Loucy (cell line): ENCODE measurements around the gene VARS1.

Experiments used
- H2AFZ ChIP-seq: fragments of 200-600 bp; sonication (generic); 2 replicates; pipeline ENCODE4 v1.6.0; 2016; ENCODE audit warnings: antibody characterized with exemption, mild to moderate bottlenecking, low read length, moderate library complexity
- H3F3A ChIP-seq: fragments of 200-600 bp; 2 replicates; pipeline ENCODE4 v1.6.0; 2016; ENCODE audit warnings: antibody characterized with exemption, low read depth, mild to moderate bottlenecking
- H3K27me3 ChIP-seq: fragments of 200-600 bp; sonication (generic); 2 replicates; pipeline ENCODE4 v1.6.1; 2014; ENCODE audit warnings: low read length, mild to moderate bottlenecking; ENCODE audit not compliant: insufficient read depth, poor library complexity, severe bottlenecking
- H3K36me3 ChIP-seq: fragments of 200-600 bp; sonication (generic); 2 replicates; pipeline ENCODE4 v1.6.1; 2016; ENCODE audit warnings: low read length; ENCODE audit not compliant: insufficient read depth
- H3K4me1 ChIP-seq: fragments of 200-600 bp; sonication (generic); 2 replicates; pipeline ENCODE4 v1.5.1; 2014; ENCODE audit warnings: low read length, mild to moderate bottlenecking; ENCODE audit not compliant: insufficient read depth, poor library complexity, severe bottlenecking
- H3K4me2 ChIP-seq: fragments of 200-600 bp; sonication (generic); 2 replicates; pipeline ENCODE4 v1.6.0; 2014; ENCODE audit warnings: antibody characterized with exemption, low read length, low read depth, mild to moderate bottlenecking; ENCODE audit not compliant: poor library complexity, severe bottlenecking
- H3K4me3 ChIP-seq: fragments of 200-600 bp; sonication (generic); 2 replicates; pipeline ENCODE4 v1.5.1; 2014; ENCODE audit warnings: low read length, mild to moderate bottlenecking, mixed read lengths; ENCODE audit not compliant: poor library complexity, severe bottlenecking
- H3K79me2 ChIP-seq: fragments of 200-600 bp; sonication (generic); 2 replicates; pipeline ENCODE4 v1.6.1; 2014; ENCODE audit warnings: low read length; ENCODE audit not compliant: insufficient read depth
- H3K9ac ChIP-seq: fragments of 200-600 bp; sonication (generic); 2 replicates; pipeline ENCODE4 v1.6.0; 2014; ENCODE audit warnings: mild to moderate bottlenecking, low read depth, low read length, moderate library complexity; ENCODE audit not compliant: poor library complexity, severe bottlenecking
- H3K9me2 ChIP-seq: fragments of 200-600 bp; sonication (generic); replicated peaks from 2 replicates; pipeline ENCODE4 v1.6.1; 2016; ENCODE audit warnings: low read depth, low read length, mixed read lengths
- H3K9me3 ChIP-seq: fragments of 200-600 bp; sonication (generic); 2 replicates; pipeline ENCODE4 v1.6.1; 2014; ENCODE audit warnings: mild to moderate bottlenecking, antibody characterized with exemption, low read length, low read depth; ENCODE audit not compliant: insufficient read depth
- H4K20me1 ChIP-seq: fragments of 200-600 bp; sonication (generic); 2 replicates; pipeline ENCODE4 v1.6.0; 2014; ENCODE audit warnings: antibody characterized with exemption, low read length, mild to moderate bottlenecking; ENCODE audit not compliant: insufficient read depth, poor library complexity, severe bottlenecking
- EZH2phosphoT487 ChIP-seq: fragments of 200-600 bp; IDR thresholded peaks from 2 replicates; pipeline ENCODE4 v1.6.1; 2018; ENCODE audit warnings: antibody characterized with exemption, mild to moderate bottlenecking, moderate library complexity, borderline replicate concordance
- TF ChIP-seq, protein P1 (sequence below): fragments of 200-600 bp; sonication (generic); conservative IDR thresholded peaks from 2 replicates; pipeline ENCODE4 v1.5.1; 2014; ENCODE audit warnings: mild to moderate bottlenecking, antibody characterized with exemption, low read length

Gene VARS1

DNA sequence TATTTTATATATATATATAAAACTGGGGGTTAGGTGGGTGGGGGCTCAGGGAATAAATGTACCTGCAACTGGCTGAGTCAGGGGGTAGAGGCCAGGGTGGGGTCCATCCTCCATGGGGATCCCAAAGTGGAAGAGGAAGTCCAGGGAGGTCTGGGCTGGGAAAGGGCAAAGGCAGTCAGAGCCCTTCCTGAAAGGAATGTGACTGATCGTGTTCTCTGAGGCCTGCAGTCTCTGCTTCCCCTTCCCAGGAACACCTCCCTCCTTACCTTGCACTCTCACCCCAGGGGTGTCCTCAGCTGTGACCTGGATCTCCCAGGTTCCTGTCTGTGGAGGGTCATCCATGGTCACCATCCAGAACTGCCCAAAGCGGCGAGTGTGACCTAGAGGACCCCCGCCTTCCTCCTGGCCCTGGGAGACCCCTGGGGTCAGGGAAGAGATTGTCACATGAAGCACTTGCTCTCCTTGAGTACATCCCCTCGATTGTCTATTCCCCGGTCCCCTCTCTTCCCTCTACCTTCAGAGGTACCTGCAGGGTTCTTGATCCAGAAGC lies 28.4 kb downstream of the VARS1 start:
- Histone ChIP-seq H3K9ac (no peak overlapping the region), H4K20me1 (no peaks in the 10 kb centered on the region)

DNA sequence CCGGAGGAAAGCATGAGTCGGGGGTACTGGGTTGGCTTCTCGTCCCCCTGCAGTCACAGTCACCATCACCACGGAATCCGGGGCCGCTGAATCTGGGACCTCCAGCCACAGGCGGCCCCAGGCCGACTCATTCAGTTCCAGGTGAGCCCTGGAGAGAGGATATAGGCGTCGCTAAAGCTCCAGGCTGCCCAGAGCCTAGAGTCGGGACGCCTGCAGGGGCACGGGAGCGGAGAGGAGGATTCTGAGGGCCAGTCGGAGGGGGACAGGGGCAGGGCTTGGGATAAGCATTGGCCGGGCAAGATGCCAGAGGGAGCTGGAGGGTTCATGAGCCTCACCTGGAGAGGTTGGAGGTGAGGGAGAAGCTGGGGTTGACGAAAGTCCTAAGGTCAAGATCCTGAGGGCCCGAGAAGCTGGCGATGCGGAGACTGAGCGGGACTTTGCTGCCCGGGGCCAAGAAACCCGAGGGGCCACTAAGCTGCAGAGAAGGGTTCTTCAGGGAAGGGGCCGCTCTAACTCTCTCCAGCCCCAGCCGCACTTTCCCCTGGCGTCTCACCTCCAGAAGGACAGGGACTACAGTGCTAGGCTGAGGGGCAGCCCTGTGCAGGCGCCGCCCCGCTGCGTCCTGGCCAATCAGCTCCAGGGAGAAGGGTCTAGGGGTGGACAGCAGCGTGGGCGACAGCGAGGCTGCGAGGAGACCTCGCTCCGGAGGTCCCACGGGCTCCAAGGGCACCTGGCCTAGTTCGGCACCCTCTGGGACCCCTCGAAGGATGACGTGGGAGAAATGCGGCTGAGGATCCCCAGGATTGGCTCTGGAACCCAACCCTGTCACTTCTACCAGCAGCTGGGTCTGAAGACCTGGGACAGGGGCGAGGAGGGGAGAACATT lies 29.4 kb downstream of the VARS1 start:
- no peak overlapping the region for H3K9ac ChIP-seq
- H3K4me3 ChIP-seq = no peak overlapping the region
- TF ChIP-seq, protein P1, sequence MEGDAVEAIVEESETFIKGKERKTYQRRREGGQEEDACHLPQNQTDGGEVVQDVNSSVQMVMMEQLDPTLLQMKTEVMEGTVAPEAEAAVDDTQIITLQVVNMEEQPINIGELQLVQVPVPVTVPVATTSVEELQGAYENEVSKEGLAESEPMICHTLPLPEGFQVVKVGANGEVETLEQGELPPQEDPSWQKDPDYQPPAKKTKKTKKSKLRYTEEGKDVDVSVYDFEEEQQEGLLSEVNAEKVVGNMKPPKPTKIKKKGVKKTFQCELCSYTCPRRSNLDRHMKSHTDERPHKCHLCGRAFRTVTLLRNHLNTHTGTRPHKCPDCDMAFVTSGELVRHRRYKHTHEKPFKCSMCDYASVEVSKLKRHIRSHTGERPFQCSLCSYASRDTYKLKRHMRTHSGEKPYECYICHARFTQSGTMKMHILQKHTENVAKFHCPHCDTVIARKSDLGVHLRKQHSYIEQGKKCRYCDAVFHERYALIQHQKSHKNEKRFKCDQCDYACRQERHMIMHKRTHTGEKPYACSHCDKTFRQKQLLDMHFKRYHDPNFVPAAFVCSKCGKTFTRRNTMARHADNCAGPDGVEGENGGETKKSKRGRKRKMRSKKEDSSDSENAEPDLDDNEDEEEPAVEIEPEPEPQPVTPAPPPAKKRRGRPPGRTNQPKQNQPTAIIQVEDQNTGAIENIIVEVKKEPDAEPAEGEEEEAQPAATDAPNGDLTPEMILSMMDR = no peak
- no peak for TF ChIP-seq EZH2phosphoT487

More for the DNA sequence above, 28.4 kb downstream of the VARS1 start:
- no peaks in the 10 kb centered on the region for H3K9me2 ChIP-seq
- H3K79me2 ChIP-seq = no peaks in the 10 kb centered on the region
- TF ChIP-seq EZH2phosphoT487 = no peak
- TF ChIP-seq, protein P1 = no peak
- no peaks in the 10 kb centered on the region for H3K27me3 ChIP-seq
- no peak overlapping the region for H3K4me2 ChIP-seq
- H3K4me3 ChIP-seq = no peak overlapping the region
- peaks cover 6% of the 10 kb centered on the region for H3K4me1 ChIP-seq
- H3K9me3 ChIP-seq = no peaks in the 10 kb centered on the region
- no peaks in the 10 kb centered on the region for H3K36me3 ChIP-seq
- no peaks in the 10 kb centered on the region for H3F3A ChIP-seq
- no peak overlapping the region for H2AFZ ChIP-seq

DNA sequence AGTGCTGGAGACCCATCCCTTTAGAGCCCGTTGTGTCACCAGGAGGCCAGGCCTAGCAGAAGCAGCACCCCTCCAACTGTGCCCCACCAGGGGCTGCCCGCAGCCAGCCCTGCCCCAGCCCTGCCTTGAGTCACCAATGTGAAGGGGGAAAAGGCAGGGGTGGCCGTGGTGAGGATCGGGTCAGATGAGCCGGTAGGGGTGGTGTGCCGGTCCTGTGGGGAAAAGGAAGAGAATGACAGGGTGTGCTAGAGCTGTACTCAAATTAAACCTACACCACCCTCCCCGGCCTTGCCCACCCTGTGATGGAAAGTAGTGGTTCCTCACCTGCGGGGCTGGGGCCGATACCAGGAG lies 30.0 kb downstream of the VARS1 start:
- Histone ChIP-seq H4K20me1 (no peaks in the 10 kb centered on the region), H3K9me3 (no peaks in the 10 kb centered on the region), H3K36me3 (no peaks in the 10 kb centered on the region), H3K9ac (no peak overlapping the region), H3K4me1 (peaks cover 3% of the 10 kb centered on the region), H3K4me3 (no peak overlapping the region), H3K27me3 (no peaks in the 10 kb centered on the region), H3K9me2 (no peaks in the 10 kb centered on the region), H3K4me2 (no peak overlapping the region), H3F3A (no peaks in the 10 kb centered on the region), H2AFZ (no peak overlapping the region), H3K79me2 (no peaks in the 10 kb centered on the region)
- TF ChIP-seq EZH2phosphoT487 = no peak
- TF ChIP-seq, protein P1 = no peak

More for the DNA sequence above, 29.4 kb downstream of the VARS1 start:
- Histone ChIP-seq H3K36me3 (no peaks in the 10 kb centered on the region), H3K9me2 (no peaks in the 10 kb centered on the region), H3K4me2 (no peak overlapping the region), H3K4me1 (peaks cover 3% of the 10 kb centered on the region), H3K79me2 (no peaks in the 10 kb centered on the region), H2AFZ (no peak overlapping the region), H4K20me1 (no peaks in the 10 kb centered on the region), H3F3A (no peaks in the 10 kb centered on the region), H3K9me3 (no peaks in the 10 kb centered on the region), H3K27me3 (no peaks in the 10 kb centered on the region)
